GM12878 (cell line): ENCODE data around the gene NKTR. TPM values are rescaled to one million over a fixed set of nuclear protein-coding genes. Genes with fewer than 3 reads are reported as not detected.

ENCODE experiments used
- ATAC-seq: fragments of 200-7000 bp; cut with Tn5 transposase; 3 replicates; pipeline ENCODE4 v1.9.1; 2020; ENCODE audit warnings: mild to moderate bottlenecking, moderate library complexity
- BruUV-seq: library from RNA; stranded (reverse); fragments of 400-500 nt; replicated peaks from 2 replicates; lab custom pipeline; 2021; lab: Mats Ljungman, UMichigan
- CTCF ChIA-PET: fragments of 300-600 bp; sonication (Branson Sonifier 250); formaldehyde crosslinking; extraction: SDS; loops from one replicate; lab custom pipeline; 2021; ENCODE audit warnings: inconsistent platforms; lab: Yijun Ruan, JAX
- POLR2A ChIA-PET: fragments of 350-600 bp; formaldehyde crosslinking; extraction: SDS; loops from one replicate; lab custom pipeline; 2021; ENCODE audit warnings: inconsistent platforms; lab: Charles Lee
- RAD21 ChIA-PET: fragments of 300-600 bp; sonication (Branson Sonifier 250); formaldehyde crosslinking; loops from one replicate; lab custom pipeline; 2023; ENCODE audit warnings: antibody characterized with exemption; ENCODE audit not compliant: unreplicated experiment; lab: Charles Lee
- SMC1A ChIA-PET: fragments of 300-600 bp; sonication (Branson Sonifier 250); formaldehyde crosslinking; loops from one replicate; lab custom pipeline; 2023; ENCODE audit not compliant: unreplicated experiment, uncharacterized antibody; lab: Charles Lee
- DNase-seq: peaks from one replicate; pipeline ENCODE4 v3.0.0-alpha.2; 2011; ENCODE audit warnings: low read depth, low spot score
- FAIRE-seq: peaks from 3 replicates; lab custom pipeline; 2011; peaks lifted over from hg19 to GRCh38; lab: Jason Lieb, UNC
- H2AFZ ChIP-seq: 2 replicates; pipeline ENCODE4 v1.6.0; 2011; ENCODE audit warnings: low read depth, low read length, control low read depth; ENCODE audit not compliant: control insufficient read depth
- H3K27ac ChIP-seq: 2 replicates; pipeline ENCODE4 v1.5.1; 2011; ENCODE audit warnings: control low read depth; ENCODE audit not compliant: control insufficient read depth, insufficient read depth
- H3K27me3 ChIP-seq, 2 experiments: replicated peaks in 1 of 2; 2 replicates each; pipeline versions ENCODE4 v1.6.0 to v1.6.1; 2011; ENCODE audit warnings: low read length in 1 of 2; ENCODE audit not compliant: control insufficient read depth in 2 of 2, insufficient read depth in 2 of 2
- H3K36me3 ChIP-seq, 2 experiments: 2 replicates each; pipeline ENCODE4 v1.5.1; 2011; ENCODE audit warnings: low read length in 1 of 2; ENCODE audit not compliant: control insufficient read depth in 2 of 2, insufficient read depth in 2 of 2
- H3K4me1 ChIP-seq: 2 replicates; pipeline ENCODE4 v1.6.1; 2011; ENCODE audit warnings: mild to moderate bottlenecking, low read length, moderate library complexity, mixed read lengths; ENCODE audit not compliant: control insufficient read depth, insufficient read depth
- H3K4me2 ChIP-seq: 2 replicates; pipeline ENCODE4 v1.6.0; 2011; ENCODE audit warnings: control low read depth; ENCODE audit not compliant: control insufficient read depth, insufficient read depth
- H3K4me3 ChIP-seq: fragments of 200-600 bp; sonication (generic); 2 replicates; pipeline ENCODE4 v1.5.1; 2016
- H3K79me2 ChIP-seq: 2 replicates; pipeline ENCODE4 v1.6.0; 2011; ENCODE audit warnings: low read length; ENCODE audit not compliant: control insufficient read depth, insufficient read depth
- H3K9ac ChIP-seq: 2 replicates; pipeline ENCODE4 v1.8.0; 2011; ENCODE audit warnings: low read length, control low read depth, mixed read lengths; ENCODE audit not compliant: control insufficient read depth, insufficient read depth
- H3K9me3 ChIP-seq: replicated peaks from 3 replicates; pipeline ENCODE4 v1.5.1; 2011; ENCODE audit warnings: mild to moderate bottlenecking, low read length; ENCODE audit not compliant: control insufficient read depth, insufficient read depth
- H4K20me1 ChIP-seq: 2 replicates; pipeline ENCODE4 v1.6.0; 2011; ENCODE audit not compliant: control insufficient read depth, insufficient read depth
- POLR2A ChIP-seq: IDR thresholded peaks from 2 replicates; pipeline ENCODE4 v1.6.1; 2011; ENCODE audit warnings: low read depth, mild to moderate bottlenecking, low read length
- STAT1 ChIP-seq: fragments of 450-650 bp; conservative IDR thresholded peaks from 2 replicates; pipeline ENCODE4 v1.6.1; 2014; ENCODE audit warnings: antibody characterized with exemption, mild to moderate bottlenecking
- whole genome bisulfite sequencing: methylation state at CpG from one replicate; pipeline ENCODE4 v1.1.6; 2016; ENCODE audit warnings: low lambda C conversion rate; ENCODE audit not compliant: insufficient replicate concordance, insufficient coverage; ENCODE audit errors: missing lambda C conversion rate; 5-methylcytosine and 5-hydroxymethylcytosine counted together
- in situ Hi-C: fragments of 300-500 bp; cut with MboI; formaldehyde crosslinking; loops from 9 replicates; pipeline ENCODE4 v1.14.3; 2018; ENCODE audit warnings: mixed read lengths
- intact Hi-C: fragments of 100-400 bp; cut with micrococcal nuclease; formaldehyde crosslinking; loops from one replicate; pipeline ENCODE4 v1.14.2; 2022; ENCODE audit not compliant: unreplicated experiment
- polyA plus RNA-seq, 11 experiments: library from polyadenylated mRNA; depleted of rRNA in 4 of 11; unstranded in 6 of 11; stranded (reverse) in 5 of 11; fragments of >200 nt; fragmentation: Nextera tagmentation in 4 of 11; fragmentation: Illumina TruSeq in 1 of 11; extraction: Ambion mirVana in 4 of 11; extraction: Trizol in 1 of 11; gene quantifications; 1 replicate in 1 of 11; 2 replicates in 10 of 11; pipeline versions ENCODE4 v1.2.1 to v1.2.3, GENCODE V29; 2011 to 2016; ENCODE audit warnings: inconsistent platforms in 2 of 11, missing spikeins in 2 of 11, low read depth in 1 of 11
- total RNA-seq, 4 experiments: library from RNA; depleted of rRNA in 3 of 4; stranded (reverse); fragments of >200 nt in 3 of 4; fragmentation: Illumina TruSeq in 1 of 4; extraction: Trizol in 1 of 4; gene quantifications; 2 replicates each; pipeline versions ENCODE4 v1.2.1 to v1.2.3, GENCODE V29; 2013 to 2021
- TF ChIP-seq, protein P1 (sequence below): fragments of 450-650 bp; IDR thresholded peaks from 2 replicates; pipeline ENCODE4 v1.6.1; 2017; ENCODE audit warnings: mild to moderate bottlenecking

Gene NKTR
- total and polyA plus RNA-seq, 10 of the 15 experiments (the other 5 are each of a cell fraction or from before 2014, with no cell fraction given) = 15.3 to 91.9 (median 55.3) TPM

DNA sequence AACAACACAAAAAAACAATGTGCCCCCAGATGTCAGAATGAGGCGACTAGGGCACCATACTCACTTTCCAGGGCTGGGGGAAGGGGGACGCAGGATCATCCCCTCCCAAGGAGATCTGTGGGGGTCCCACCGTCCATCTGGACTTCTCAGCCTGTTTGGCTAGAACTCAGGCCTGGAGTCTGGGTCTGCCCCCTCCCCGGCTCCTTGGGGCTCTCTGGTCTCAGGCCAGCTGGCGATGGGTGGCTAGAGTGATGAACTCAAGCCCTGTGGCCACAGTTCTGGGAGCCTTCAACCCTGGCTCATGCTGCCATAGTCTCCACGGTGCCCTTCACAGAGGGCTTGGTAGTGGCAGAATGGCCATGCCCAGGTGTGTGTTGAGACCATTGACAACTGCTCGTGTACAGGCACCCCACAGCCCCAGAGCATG is 66.6 kb downstream of the NKTR start (continued):
- TF ChIP-seq, protein P1, sequence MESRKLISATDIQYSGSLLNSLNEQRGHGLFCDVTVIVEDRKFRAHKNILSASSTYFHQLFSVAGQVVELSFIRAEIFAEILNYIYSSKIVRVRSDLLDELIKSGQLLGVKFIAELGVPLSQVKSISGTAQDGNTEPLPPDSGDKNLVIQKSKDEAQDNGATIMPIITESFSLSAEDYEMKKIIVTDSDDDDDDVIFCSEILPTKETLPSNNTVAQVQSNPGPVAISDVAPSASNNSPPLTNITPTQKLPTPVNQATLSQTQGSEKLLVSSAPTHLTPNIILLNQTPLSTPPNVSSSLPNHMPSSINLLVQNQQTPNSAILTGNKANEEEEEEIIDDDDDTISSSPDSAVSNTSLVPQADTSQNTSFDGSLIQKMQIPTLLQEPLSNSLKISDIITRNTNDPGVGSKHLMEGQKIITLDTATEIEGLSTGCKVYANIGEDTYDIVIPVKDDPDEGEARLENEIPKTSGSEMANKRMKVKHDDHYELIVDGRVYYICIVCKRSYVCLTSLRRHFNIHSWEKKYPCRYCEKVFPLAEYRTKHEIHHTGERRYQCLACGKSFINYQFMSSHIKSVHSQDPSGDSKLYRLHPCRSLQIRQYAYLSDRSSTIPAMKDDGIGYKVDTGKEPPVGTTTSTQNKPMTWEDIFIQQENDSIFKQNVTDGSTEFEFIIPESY = no peak
- TF ChIP-seq, all 136 proteins: peak for 0

DNA sequence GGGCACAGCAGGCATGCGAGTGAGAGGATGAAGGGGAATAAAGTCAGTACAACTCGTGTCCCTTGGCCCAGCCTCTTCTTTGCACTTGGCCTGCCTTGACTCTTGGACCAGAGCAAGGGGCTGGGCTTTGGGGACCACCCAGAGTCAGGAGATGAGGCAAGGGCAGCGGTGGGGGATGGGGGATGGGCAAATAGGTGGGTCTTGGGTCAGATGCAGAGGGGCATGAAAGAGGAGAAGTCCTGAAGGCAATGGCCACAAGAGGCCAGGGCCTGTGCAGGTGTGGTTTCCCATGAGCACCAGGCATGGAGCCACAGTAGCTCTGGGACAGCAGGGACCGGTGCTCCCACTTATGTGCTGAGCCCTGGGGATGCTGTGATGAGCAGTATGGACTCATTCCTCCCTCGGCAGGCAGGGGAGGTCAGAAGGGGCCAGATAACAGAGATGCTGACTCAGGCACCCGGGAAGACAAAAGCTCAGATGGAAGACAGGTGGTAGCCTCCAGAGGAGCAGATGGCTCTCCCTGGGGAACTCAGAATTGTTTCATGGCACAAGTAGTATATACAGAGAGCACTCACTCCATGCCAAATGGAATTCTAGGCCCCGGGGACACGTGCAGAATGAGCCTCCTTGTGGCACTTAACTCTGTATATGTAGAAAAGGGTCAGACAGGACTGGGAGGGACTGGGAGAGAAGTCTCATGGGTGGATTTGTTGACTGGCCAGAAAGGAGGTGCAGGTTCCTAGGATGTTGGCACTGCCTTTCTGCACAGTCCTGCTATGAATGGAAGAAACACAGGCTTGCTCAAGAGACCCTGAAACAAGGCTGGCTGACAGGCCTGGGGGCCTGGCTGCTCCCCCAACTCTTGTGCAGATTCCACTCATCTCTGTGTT is 67.3 kb downstream of the NKTR start:
- no peak overlapping the region for H2AFZ ChIP-seq
- WGBS = 23% methylated on average over 8 of the region's 8 CpGs
- ChIA-PET SMC1A (no interaction called here), POLR2A (no interaction called here), RAD21 (no interaction called here), CTCF (no interaction called here)
- in situ Hi-C loops = no loop called here
- BruUV-seq = no TSS peak
- H3K27ac ChIP-seq = no peak overlapping the region
- no peaks in the 10 kb centered on the region for H4K20me1 ChIP-seq
- intact Hi-C loops = no loop called here
- peaks cover 7% of the 10 kb centered on the region for H3K4me1 ChIP-seq
- H3K27me3 ChIP-seq = no peaks in the 10 kb centered on the region
- DNase-seq (no peak), FAIRE-seq (no peak)
- no peak overlapping the region for H3K4me2 ChIP-seq
- no peaks in the 10 kb centered on the region for H3K79me2 ChIP-seq
- no peak overlapping the region for H3K4me3 ChIP-seq
- H3K36me3 ChIP-seq = no peaks in the 10 kb centered on the region
- TF ChIP-seq POLR2A = 0 out of 2 replicates have a peak, but pooled peaks have one; percentile 12
- no peak for TF ChIP-seq STAT1
- TF ChIP-seq, all 136 proteins: peak for 1
- H3K9ac ChIP-seq = no peak overlapping the region
- no peaks in the 10 kb centered on the region; the same call in 2 of the 3 replicates for H3K9me3 ChIP-seq
- ATAC-seq = no peak
